Dermis microvascular lymphatic vessel endothelial cell (primary cell): Measurements from ENCODE around the gene ZMAT5. TPM values are rescaled to one million over a fixed set of nuclear protein-coding genes. Genes with fewer than 3 reads are reported as not detected.
A peak's percentile ranks its signal among the peaks of the same experiment; 100 is the strongest.

ENCODE experiments used
- DNase-seq, 2 donors: peaks; one replicate each; pipeline versions ENCODE4 v3.0.0 to v3.0.0-alpha.2; 2010; ENCODE audit warnings: low read depth in 2 of 2
- total RNA-seq: library from RNA; depleted of rRNA; stranded (reverse); fragments of >200 nt; gene quantifications from 2 replicates; pipeline ENCODE4 v1.2.1, GENCODE V29; 2014

ZMAT5 gene
- total RNA-seq, 1 donor from 2014 or later, result 13.7 TPM

GRCh38 chr22:29691636-29692326 is 75.0 kb downstream of the ZMAT5 start:
- no peak for DNase-seq

GRCh38 chr22:29690476-29690875 is 76.3 kb downstream of the ZMAT5 start:
- DNase-seq, result no peak

- peak; percentile 23 to 52 for DNase-seq
These were observed 77.0 kb downstream of the ZMAT5 start for GRCh38 chr22:29689880-29690213.

- no peak for DNase-seq
These were observed 77.5 kb downstream of the ZMAT5 start for GRCh38 chr22:29689206-29689879.

- DNase-seq, result no peak
These were observed 82.6 kb downstream of the ZMAT5 start for GRCh38 chr22:29684244-29684643.

GRCh38 chr22:29683536-29683935 is 83.3 kb downstream of the ZMAT5 start:
- no peak for DNase-seq

Other genes starting within 250 kb of the ZMAT5 start
- gene THOC5, start 213.2 kb downstream of the ZMAT5 start, total RNA-seq, result 28.1 and 32.1 TPM in 2 replicates
- 32.2 and 39.3 TPM in 2 replicates for gene NIPSNAP1, start 185.9 kb downstream of the ZMAT5 start, total RNA-seq
- 43.8 and 51.0 TPM in 2 replicates for gene NF2, start 163.4 kb downstream of the ZMAT5 start, total RNA-seq
- gene CABP7, start 47.0 kb downstream of the ZMAT5 start, total RNA-seq, result not detected in 2 replicates
- gene UQCR10, start 362 bp upstream of the ZMAT5 start, total RNA-seq, result 66.5 and 69.7 TPM in 2 replicates
- 19.1 and 28.1 TPM in 2 replicates for gene ASCC2, start 71.3 kb upstream of the ZMAT5 start, total RNA-seq
- gene MTMR3, start 116.2 kb upstream of the ZMAT5 start, total RNA-seq, result 22.0 and 32.9 TPM in 2 replicates